ENCODE results near the gene ATP8B4.

GRCh38 chr15:50049871-50050270 lies 69.2 kb downstream of the ATP8B4 start:
- no peak for TF ChIP-seq EZH2 (IDR thresholded peaks at IDR 0.05; ENCODE audit: insufficient read depth, poor library complexity, severe bottlenecking)
- TF ChIP-seq EZH2phosphoT487 (IDR thresholded peaks at IDR 0.05; ENCODE audit: insufficient read depth, low read depth): no peak

Data from GM23248 (cell line).